LNCAP (cell line): ENCODE data around the gene KCNN4.

ENCODE experiments used
- CTCF ChIP-seq: fragments of 450-650 bp; IDR thresholded peaks from 2 replicates; pipeline ENCODE4 v1.5.1; 2017; ENCODE audit warnings: mild to moderate bottlenecking

The KCNN4 gene

GRCh38 chr19:43802216-43802951, 21.6 kb upstream of the KCNN4 start, which contains the start of gene LYPD5:
LYPD5 (minus strand) TSS chr19:43802447; CDS start chr19:43802380, 67 bp downstream.
- no peak for TF ChIP-seq CTCF

DNA sequence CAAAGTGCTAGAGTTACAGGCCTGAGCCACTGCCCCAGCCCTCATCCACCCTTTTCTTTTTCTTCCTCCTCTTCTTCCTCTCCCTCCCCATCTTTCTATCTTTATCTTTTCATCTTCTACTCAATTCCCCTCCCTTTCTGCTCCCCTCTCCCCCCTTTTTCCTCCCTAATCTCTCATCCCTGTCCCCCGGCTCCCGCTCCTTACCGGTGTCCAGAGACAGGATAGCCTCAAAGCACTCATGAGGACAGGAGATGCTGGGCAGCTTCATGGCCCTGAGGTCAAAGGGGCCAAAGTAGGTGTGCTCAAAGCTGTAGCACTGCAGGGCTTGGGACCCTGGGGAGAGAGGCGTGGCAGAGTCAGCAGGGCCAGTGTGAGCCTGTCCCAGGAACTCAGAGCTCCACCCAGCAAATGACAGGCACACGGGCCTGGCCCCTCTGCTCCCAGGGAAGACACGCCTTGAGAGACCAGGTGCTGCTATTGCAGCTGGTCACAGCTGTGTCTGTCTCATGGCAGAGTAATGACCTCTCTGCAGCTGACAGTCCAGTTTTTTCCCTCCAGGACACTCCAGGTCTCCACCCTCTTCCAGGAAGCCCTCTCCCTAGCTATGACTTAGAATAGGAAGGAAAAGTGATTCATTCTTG, 18.8 kb upstream of the KCNN4 start:
- TF ChIP-seq CTCF, result no peak

DNA sequence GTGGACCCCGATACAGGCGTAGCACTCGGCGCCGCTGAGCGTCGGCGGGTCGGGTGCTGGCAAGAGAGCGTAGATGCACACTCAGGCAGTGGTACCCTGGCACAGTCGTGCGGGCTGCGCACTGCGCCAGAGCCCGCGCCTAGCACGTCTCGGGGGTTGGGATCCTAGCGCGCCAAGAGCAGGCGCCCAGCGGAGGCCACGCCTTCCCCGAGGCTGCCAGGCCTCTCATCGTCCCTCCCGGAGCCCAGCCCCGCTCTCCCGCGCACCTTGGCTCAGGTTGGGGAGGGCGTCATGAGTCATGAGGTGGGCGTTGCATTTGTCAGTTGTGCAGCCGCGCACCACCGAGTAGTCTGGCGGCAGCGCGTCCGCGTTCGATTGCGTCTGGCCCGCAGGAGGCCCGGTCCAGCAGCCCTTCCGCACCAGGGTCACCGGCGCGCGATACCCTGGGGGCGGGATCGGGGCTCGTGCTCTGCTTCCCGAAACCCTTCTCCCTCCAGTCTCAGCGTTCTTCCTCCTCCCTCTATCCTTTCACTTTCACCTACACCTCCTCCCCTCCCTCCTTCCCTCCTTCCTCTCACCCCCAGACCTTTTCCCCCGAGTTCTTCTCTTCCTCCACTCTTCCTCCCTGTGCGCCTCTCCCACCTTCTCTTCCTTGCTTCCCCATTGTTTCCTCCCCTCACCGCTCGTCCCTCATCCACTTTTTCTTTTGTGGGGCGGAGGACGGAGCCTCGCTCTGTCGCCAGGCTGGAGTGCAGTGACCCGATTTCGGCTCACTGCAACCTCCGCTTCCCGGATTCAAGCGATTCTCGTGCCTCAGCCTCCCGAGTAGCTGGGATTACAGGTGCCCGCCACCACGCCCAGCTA, 18.0 kb upstream of the KCNN4 start:
- no peak for TF ChIP-seq CTCF

GRCh38 chr19:43798026-43798545, 17.3 kb upstream of the KCNN4 start:
- TF ChIP-seq CTCF, result no peak

DNA sequence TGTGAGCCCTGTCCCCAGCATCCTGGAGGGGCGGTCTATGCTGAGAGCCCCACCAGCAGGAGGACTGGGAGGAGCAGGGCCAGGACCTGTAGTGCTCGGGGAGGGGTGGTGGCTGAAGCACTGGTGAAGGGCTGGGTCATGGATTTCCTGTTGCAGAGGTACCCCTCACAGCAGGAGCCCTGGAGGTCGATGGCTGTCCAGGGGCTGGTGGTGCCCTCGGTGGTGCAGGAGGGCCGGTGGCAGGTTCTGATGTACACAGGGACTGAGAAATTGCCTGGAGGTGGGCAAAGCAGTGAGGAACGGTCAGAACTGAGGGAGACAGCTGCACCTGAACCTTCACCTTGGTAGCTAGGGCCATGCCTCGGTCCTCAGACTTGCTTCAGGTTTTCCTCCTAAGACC, 16.8 kb upstream of the KCNN4 start:
- no peak for TF ChIP-seq CTCF

GRCh38 chr19:43797118-43797517, 16.3 kb upstream of the KCNN4 start:
- TF ChIP-seq CTCF, result no peak

DNA sequence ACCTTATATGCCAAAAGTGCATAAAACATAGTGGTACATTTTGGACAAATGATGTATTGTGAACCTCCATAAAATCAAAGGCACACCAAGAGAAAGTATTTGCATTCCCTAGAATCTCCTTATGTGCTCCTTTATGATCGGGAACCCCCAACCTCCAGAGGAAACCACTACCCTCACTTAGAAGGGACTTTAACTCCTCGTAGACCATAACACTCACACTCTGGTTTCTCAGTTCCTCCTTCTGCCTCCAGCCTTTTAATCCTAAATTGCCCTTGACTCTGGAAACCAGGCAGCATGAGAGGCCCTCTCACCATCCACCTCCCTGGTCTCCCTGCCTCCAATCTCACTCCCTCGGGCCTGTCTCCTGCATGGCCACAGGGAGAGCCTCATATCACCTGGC, 9.8 kb upstream of the KCNN4 start:
- TF ChIP-seq CTCF, result no peak
